ENCODE data around the gene FAM117B.

DNA sequence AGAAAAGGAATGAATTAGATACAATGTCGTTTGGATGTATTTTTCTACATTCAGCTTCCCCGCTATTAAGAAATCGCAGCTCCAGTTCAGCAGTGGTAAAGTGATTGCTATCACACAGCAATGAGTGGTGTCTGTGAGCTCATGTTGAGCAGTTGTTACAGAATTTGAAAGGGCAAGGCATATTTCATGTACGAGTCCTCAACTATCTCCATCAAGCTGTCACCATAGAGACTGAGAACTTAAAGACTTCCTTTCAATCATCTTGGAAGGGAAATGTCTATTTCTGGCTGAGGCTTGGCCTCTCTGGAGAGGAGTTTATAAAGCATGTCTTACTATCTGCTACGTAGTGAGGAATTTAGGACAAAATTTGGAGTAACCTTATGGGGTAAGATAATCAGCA is 24.4 kb upstream of the FAM117B start:
- TF ChIP-seq CTCF (conservative IDR thresholded peaks at IDR 0.05; ENCODE audit: low read length) (no peak), EZH2phosphoT487 (IDR thresholded peaks at IDR 0.05; ENCODE audit: borderline replicate concordance, low read depth, low read length) (no peak)

Data from OCI-LY7 (cell line).